Heart right ventricle (tissue), 16 donors: ENCODE results near the gene TRIM2. TPM values are rescaled to one million over a fixed set of nuclear protein-coding genes. Genes with fewer than 3 reads are reported as not detected.

Source experiments
- ATAC-seq, 8 donors: fragments of 200-7000 bp; cut with Tn5 transposase; one replicate each; pipeline ENCODE4 v1.9.1; 2020; ENCODE audit warnings: mild to moderate bottlenecking in 8 of 8, moderate library complexity in 8 of 8, moderate number of reproducible peaks in 1 of 8
- DNase-seq, 2 donors: peaks; one replicate each; pipeline ENCODE4 v3.0.0-alpha.2; 2020
- H3K27ac ChIP-seq, 10 donors: fragments of 200-600 bp; sonication (generic) in 2 of 10; one replicate each; pipeline versions ENCODE4 v1.5.0 to v1.8.0; 2020 to 2022; ENCODE audit warnings: mild to moderate bottlenecking in 3 of 10
- H3K27me3 ChIP-seq, 7 donors: fragments of 200-600 bp; one replicate each; pipeline ENCODE4 v1.8.0; 2021 to 2022; ENCODE audit warnings: mild to moderate bottlenecking in 2 of 7
- H3K36me3 ChIP-seq, 9 donors: fragments of 200-600 bp; sonication (generic) in 1 of 9; one replicate each; pipeline versions ENCODE4 v1.5.0 to v1.8.0; 2020 to 2022; ENCODE audit warnings: mild to moderate bottlenecking in 2 of 9
- H3K4me1 ChIP-seq, 9 donors: fragments of 200-600 bp; sonication (generic) in 1 of 9; one replicate each; pipeline versions ENCODE4 v1.5.0 to v1.8.0; 2020 to 2022; ENCODE audit warnings: mild to moderate bottlenecking in 4 of 9
- H3K4me3 ChIP-seq, 10 donors: fragments of 200-600 bp; sonication (generic) in 2 of 10; one replicate each; pipeline versions ENCODE4 v1.5.0 to v1.8.0; 2020 to 2022; ENCODE audit warnings: mild to moderate bottlenecking in 7 of 10, moderate library complexity in 2 of 10
- H3K9me3 ChIP-seq, 11 donors: fragments of 200-600 bp in 10 of 11; sonication (generic) in 2 of 11; one replicate each; pipeline versions ENCODE4 v1.5.0 to v1.8.0; 2013 to 2022; ENCODE audit warnings: mild to moderate bottlenecking in 2 of 11, control low read depth in 1 of 11, moderate library complexity in 1 of 11
- WGBS, 2 donors: extraction: QIAGEN DNeasy Blood & Tissue Kit; methylation state at CpG; one replicate each; pipeline ENCODE4 v1.1.7; 2013; ENCODE audit warnings: inconsistent platforms in 1 of 2; 5-methylcytosine and 5-hydroxymethylcytosine counted together
- intact Hi-C, 10 donors: fragments of 100-400 bp; cut with DNase I; formaldehyde crosslinking; loops; one replicate each; pipeline versions ENCODE4 v1.11.1 to v1.14.2; 2022
- polyA plus RNA-seq, 2 donors: library from polyadenylated mRNA; stranded (reverse); fragments of 200-250 nt; gene quantifications; one replicate each; pipeline ENCODE4 v1.2.3, GENCODE V29; 2013
- total RNA-seq, 10 donors: library from RNA; stranded (reverse); fragmentation: NEBNext Ultra II Directional in 3 of 10; extraction: Animal tissue kit (Norgen Biotek cat#: 25700) in 3 of 10; gene quantifications; one replicate each; pipeline versions ENCODE4 v1.2.1 to v1.2.4, GENCODE V29; 2021 to 2023
- TF ChIP-seq, protein P1 (sequence below), 9 donors: fragments of 200-600 bp; sonication (generic) in 2 of 9; IDR thresholded peaks; one replicate each; pipeline versions ENCODE4 v1.5.0 to v1.8.0; 2021 to 2022; ENCODE audit warnings: antibody characterized with exemption in 9 of 9, mild to moderate bottlenecking in 5 of 9, moderate library complexity in 1 of 9
- donor health status: Arrhythmogenic right ventricular cardiomyopathy.
- donor health status: ischemic (EF 13 %, LVEDD 7.1; RV severe dilation, severe dysfunction).
- donor health status: healthy with polysubstance abuse.
- donor health status: DM: no; HTN: yes; CAD: no.
- donor health status: DM: no; HTN: no; CAD: no.
- donor health status: ischemic (EF 25% LVEDD 6.9; RV normal size, moderate dysfunction).
- donor health status: ischemic (EF 25% LVEDD 5.7; RV mildly dilated, moderate dysfunction).
- donor health status: healthy.
- donor health status: DM: yes; HTN: yes; CAD: no.
- donor health status: Ischemic cardiomyopathy.
- donor health status: ischemic (EF 35%, LVEDD 5.7; RV mildly dilated, moderate dysfunction).
- donor health status: nonischemic (EF 11% LVEDD 7.7; RV severe dilation, severe dysfunction).
- donor health status: DM: yes; HTN: yes; CAD: no.
- donor health status: PGD.
- donor health status: ischemic (EF 29% LVEDD 5.4; RV normal size, mild dysfunction).
- donor health status: nonischemic (EF 23%, LVEDD 6.1; RV moderate dilation, normal function).

Gene TRIM2
- total and polyA plus RNA-seq, 12 donors: 2.8 to 33.2 (median 20.5) TPM

DNA sequence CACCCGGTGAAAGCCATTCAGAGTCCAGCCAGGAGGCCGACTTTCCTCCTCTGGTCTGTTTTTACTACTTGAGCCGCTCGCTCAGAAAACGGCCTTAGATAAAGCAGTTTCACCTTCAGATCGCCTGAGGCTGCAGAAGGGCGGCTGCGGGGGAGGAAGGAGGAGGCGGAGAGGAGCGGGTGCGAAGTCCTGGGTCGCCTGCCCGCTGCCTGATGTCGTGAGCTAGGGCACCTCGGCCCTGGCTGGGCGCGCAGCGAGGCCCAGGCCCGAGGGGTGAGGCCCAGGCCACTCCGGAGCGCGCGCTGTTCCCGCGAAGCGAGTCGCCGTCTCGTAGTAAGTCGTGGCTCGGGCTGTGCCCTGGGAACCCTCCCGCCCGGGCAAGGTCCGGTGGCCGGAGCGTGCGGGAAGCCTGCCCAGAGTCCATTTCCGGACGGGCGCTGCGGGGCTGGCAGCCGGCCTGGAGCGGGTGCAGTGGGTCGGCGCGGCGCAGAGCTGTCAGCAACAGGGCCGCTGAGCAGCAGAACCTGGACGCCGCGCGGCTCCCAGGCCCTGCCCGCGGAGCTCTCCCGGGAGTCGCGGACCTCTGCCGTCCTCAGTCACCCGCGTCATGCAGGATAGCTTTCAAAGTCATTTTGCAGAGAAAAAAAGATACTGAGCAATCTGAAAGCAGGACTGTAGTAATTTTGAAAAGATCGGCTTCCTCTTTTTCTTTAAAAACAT is 18.6 kb downstream of the TRIM2 start:
- DNase-seq: peak; percentile 41 to 71
- peaks cover 0 to 13% (median 0%) of the 10 kb centered on the region in 7 donors for H3K27me3 ChIP-seq
- intact Hi-C loops: loop anchor here in 1 of 10 donors (10.0 kb wide), 1 partner anchor 92 kb away; no protein-coding TSS in a partner anchor

DNA sequence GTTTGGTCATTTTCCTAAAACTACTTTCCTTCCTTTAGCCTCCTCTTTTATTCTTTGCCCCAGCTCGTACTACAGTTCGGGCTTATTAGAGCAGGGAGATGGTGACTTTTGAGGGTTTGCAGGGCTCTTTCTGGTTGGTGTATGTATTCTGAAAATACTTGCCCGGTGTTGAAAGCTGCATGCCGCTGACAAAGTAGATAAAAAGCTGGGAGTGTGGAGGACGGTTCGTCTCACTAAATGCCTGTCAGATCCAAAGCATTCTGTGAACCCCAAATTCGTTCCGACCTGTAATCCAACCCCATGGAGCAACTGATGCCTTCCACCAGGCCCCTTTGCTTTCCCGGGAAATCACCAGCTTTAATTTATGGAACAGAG is 19.2 kb downstream of the TRIM2 start:
- DNase-seq: no peak
- TF ChIP-seq, protein P1, sequence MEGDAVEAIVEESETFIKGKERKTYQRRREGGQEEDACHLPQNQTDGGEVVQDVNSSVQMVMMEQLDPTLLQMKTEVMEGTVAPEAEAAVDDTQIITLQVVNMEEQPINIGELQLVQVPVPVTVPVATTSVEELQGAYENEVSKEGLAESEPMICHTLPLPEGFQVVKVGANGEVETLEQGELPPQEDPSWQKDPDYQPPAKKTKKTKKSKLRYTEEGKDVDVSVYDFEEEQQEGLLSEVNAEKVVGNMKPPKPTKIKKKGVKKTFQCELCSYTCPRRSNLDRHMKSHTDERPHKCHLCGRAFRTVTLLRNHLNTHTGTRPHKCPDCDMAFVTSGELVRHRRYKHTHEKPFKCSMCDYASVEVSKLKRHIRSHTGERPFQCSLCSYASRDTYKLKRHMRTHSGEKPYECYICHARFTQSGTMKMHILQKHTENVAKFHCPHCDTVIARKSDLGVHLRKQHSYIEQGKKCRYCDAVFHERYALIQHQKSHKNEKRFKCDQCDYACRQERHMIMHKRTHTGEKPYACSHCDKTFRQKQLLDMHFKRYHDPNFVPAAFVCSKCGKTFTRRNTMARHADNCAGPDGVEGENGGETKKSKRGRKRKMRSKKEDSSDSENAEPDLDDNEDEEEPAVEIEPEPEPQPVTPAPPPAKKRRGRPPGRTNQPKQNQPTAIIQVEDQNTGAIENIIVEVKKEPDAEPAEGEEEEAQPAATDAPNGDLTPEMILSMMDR (IDR thresholded peaks at IDR 0.05): no peak
- Histone ChIP-seq H3K4me3 (peak overlapping the region; percentile 68 to 89 (median 82)), H3K27me3 (peaks cover 0 to 13% (median 0%) of the 10 kb centered on the region in 7 donors), H3K27ac (peak overlapping the region; percentile 84 to 97 (median 96)), H3K9me3 (peaks cover 0 to 9% (median 0%) of the 10 kb centered on the region in 11 donors), H3K36me3 (no peaks in the 10 kb centered on the region), H3K4me1 (peaks cover 0 to 57% (median 23%) of the 10 kb centered on the region in 9 donors)
- peak in 7 of 8 donors; percentile 3 to 69 (median 54) for ATAC-seq
- intact Hi-C loops: loop anchor here in 1 of 10 donors (10.0 kb wide), 1 partner anchor 91 kb away; no protein-coding TSS in a partner anchor
- WGBS, 2 donors: 3 to 13% methylated on average over 9 of the region's 9 CpGs

More for the DNA sequence above, 18.6 kb downstream of the TRIM2 start:
- 0 to 1% methylated on average over 52 to 61 of the region's 61 CpGs for WGBS, 2 donors
- no peaks in the 10 kb centered on the region for H3K36me3 ChIP-seq
- peak; percentile 84 to 90 (median 88) for ATAC-seq
- TF ChIP-seq, protein P1 (IDR thresholded peaks at IDR 0.05): no peak
- peaks cover 0 to 9% (median 0%) of the 10 kb centered on the region in 11 donors for H3K9me3 ChIP-seq
- H3K4me1 ChIP-seq: peaks cover 0 to 52% (median 20%) of the 10 kb centered on the region in 9 donors
- H3K4me3 ChIP-seq: peak overlapping the region; percentile 68 to 89 (median 82)
- peak overlapping the region; percentile 84 to 97 (median 96) for H3K27ac ChIP-seq

DNA sequence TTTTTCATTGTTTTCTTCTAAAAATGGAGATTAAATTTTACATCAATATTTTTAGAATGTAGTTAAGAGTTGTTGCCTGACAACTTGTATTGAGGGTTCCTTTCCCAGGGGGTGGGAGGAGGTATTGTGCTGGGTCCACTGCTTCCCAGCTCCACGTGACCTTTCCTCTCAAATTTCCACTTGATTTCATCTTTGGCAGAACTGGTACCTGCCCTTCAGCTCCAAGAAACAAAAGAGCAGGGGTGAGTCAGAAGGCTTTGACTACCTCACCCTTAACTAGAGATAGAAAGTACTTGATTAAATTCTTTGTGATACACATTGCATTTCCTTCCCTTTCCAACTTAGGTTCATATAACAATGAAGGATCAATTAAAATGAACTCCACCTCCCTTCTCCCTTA is 19.7 kb downstream of the TRIM2 start:
- H3K4me1 ChIP-seq: peaks cover 0 to 62% (median 26%) of the 10 kb centered on the region in 9 donors
- ATAC-seq: peak in 7 of 8 donors; percentile 18 to 70 (median 56)

DNA sequence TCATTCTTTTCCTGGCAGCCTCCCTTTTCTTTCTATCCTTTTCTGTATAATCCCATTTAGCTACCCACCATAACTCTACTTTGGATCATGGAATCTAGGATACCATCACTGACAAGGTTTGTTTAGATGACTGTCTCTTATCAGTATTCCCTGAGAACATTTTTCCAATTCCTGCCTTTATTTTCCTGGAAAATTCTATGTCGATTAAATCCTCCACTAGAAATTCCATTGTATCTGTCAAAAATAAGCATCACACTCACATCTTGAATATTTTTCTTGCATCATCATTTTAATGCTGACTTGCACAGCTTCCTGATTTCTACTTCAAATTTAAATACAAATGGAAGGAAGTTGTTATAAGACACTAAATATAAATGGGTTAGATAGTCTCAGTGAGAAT is 20.2 kb downstream of the TRIM2 start:
- Histone ChIP-seq H3K36me3 (no peaks in the 10 kb centered on the region), H3K27me3 (peaks cover 0 to 13% (median 0%) of the 10 kb centered on the region in 7 donors), H3K4me3 (peak overlapping the region in 5 of 10 donors; percentile 71 to 89 (median 84)), H3K4me1 (peaks cover 0 to 68% (median 26%) of the 10 kb centered on the region in 9 donors), H3K9me3 (peaks cover 0 to 9% (median 0%) of the 10 kb centered on the region in 11 donors), H3K27ac (peak overlapping the region in 6 of 10 donors; percentile 95 to 97 (median 96))
- TF ChIP-seq, protein P1 (IDR thresholded peaks at IDR 0.05): no peak
- ATAC-seq (no peak), DNase-seq (no peak)
- intact Hi-C loops: loop anchor here in 1 of 10 donors (10.0 kb wide), 1 partner anchor 90 kb away; no protein-coding TSS in a partner anchor
- WGBS, 2 donors: 74 to 82% methylated on average over 1 of the region's 1 CpG

More for the DNA sequence above, 19.7 kb downstream of the TRIM2 start:
- intact Hi-C loops: loop anchor here in 1 of 10 donors (10.0 kb wide), 1 partner anchor 91 kb away; no protein-coding TSS in a partner anchor
- peak overlapping the region in 9 of 10 donors; percentile 71 to 89 (median 83) for H3K4me3 ChIP-seq
- peaks cover 0 to 13% (median 0%) of the 10 kb centered on the region in 7 donors for H3K27me3 ChIP-seq
- no peaks in the 10 kb centered on the region for H3K36me3 ChIP-seq
- peaks cover 0 to 9% (median 0%) of the 10 kb centered on the region in 11 donors for H3K9me3 ChIP-seq
- peak overlapping the region; percentile 84 to 97 (median 96) for H3K27ac ChIP-seq
- TF ChIP-seq, protein P1 (IDR thresholded peaks at IDR 0.05): no peak
- 22 to 32% methylated on average over 1 of the region's 1 CpG for WGBS, 2 donors
- peak in 1 of 2 donors; percentile 39 for DNase-seq
